ENCODE results near the gene EMSY. TPM values are rescaled to one million over a fixed set of nuclear protein-coding genes. Genes with fewer than 3 reads are reported as not detected.

EMSY gene
- polyA plus RNA-seq, 1 donor: 16.3 TPM

DNA sequence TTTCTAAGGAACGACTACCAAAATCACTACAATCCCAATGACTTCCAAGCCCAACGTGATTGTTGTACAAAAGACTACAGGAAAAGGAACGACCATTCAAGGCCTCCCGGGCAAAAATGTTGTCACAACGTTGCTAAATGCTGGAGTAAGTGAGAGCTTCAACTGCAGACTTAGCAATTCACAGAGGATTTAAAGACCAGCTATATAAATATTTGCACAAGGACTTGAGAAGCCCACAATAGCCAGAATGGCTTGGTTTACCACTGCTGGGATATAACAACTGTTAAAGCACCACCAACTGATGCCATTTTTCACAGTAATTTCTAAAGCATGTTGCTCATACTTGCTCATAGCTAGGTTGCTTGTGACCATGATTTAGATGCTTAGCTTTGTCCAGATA, 78.3 kb downstream of the EMSY start:
- H3K9me3 ChIP-seq (ENCODE audit: control insufficient read depth, low read depth, low read length): no peaks in the 10 kb centered on the region
- DNase-seq: no peak
- H3K4me3 ChIP-seq (ENCODE audit: low read length): no peak overlapping the region
- H3K36me3 ChIP-seq (ENCODE audit: control insufficient read depth, insufficient read depth, low read length): peaks cover 27% of the 10 kb centered on the region
- no CpG with 5 or more reads among the region's 5 CpGs for WGBS (ENCODE audit: insufficient coverage, low lambda C conversion rate)
- no peaks in the 10 kb centered on the region for H3K27me3 ChIP-seq (ENCODE audit: control insufficient read depth, insufficient read depth, low read length)
- H3K4me1 ChIP-seq (ENCODE audit: control insufficient read depth, insufficient read depth, low read length): no peaks in the 10 kb centered on the region
- no peak overlapping the region for H3K27ac ChIP-seq (ENCODE audit: low read length)

GRCh38 chr11:76523786-76524436, 79.1 kb downstream of the EMSY start:
- Histone ChIP-seq H3K27ac (ENCODE audit: low read length) (no peak overlapping the region), H3K4me3 (ENCODE audit: low read length) (no peak overlapping the region), H3K36me3 (ENCODE audit: control insufficient read depth, insufficient read depth, low read length) (peaks cover 29% of the 10 kb centered on the region), H3K9me3 (ENCODE audit: control insufficient read depth, low read depth, low read length) (no peaks in the 10 kb centered on the region), H3K27me3 (ENCODE audit: control insufficient read depth, insufficient read depth, low read length) (no peaks in the 10 kb centered on the region), H3K4me1 (ENCODE audit: control insufficient read depth, insufficient read depth, low read length) (no peaks in the 10 kb centered on the region)
- no CpG with 5 or more reads among the region's 2 CpGs for WGBS (ENCODE audit: insufficient coverage, low lambda C conversion rate)
- DNase-seq: no peak

GRCh38 chr11:76524461-76524860, 79.6 kb downstream of the EMSY start:
- no CpG with 5 or more reads among the region's 4 CpGs for WGBS (ENCODE audit: insufficient coverage, low lambda C conversion rate)
- H3K27ac ChIP-seq (ENCODE audit: low read length): no peak overlapping the region

GRCh38 chr11:76524919-76525318, 80.1 kb downstream of the EMSY start:
- H3K27me3 ChIP-seq (ENCODE audit: control insufficient read depth, insufficient read depth, low read length): no peaks in the 10 kb centered on the region
- peaks cover 30% of the 10 kb centered on the region for H3K36me3 ChIP-seq (ENCODE audit: control insufficient read depth, insufficient read depth, low read length)
- DNase-seq: no peak
- no peak overlapping the region for H3K4me3 ChIP-seq (ENCODE audit: low read length)
- H3K9me3 ChIP-seq (ENCODE audit: control insufficient read depth, low read depth, low read length): no peaks in the 10 kb centered on the region
- no peak overlapping the region for H3K27ac ChIP-seq (ENCODE audit: low read length)
- no peaks in the 10 kb centered on the region for H3K4me1 ChIP-seq (ENCODE audit: control insufficient read depth, insufficient read depth, low read length)
- WGBS (ENCODE audit: insufficient coverage, low lambda C conversion rate): no CpG with 5 or more reads among the region's 1 CpG

More at GRCh38 chr11:76524461-76524860, 79.6 kb downstream of the EMSY start:
- Histone ChIP-seq H3K36me3 (ENCODE audit: control insufficient read depth, insufficient read depth, low read length) (peaks cover 29% of the 10 kb centered on the region), H3K4me1 (ENCODE audit: control insufficient read depth, insufficient read depth, low read length) (no peaks in the 10 kb centered on the region), H3K9me3 (ENCODE audit: control insufficient read depth, low read depth, low read length) (no peaks in the 10 kb centered on the region), H3K4me3 (ENCODE audit: low read length) (no peak overlapping the region), H3K27me3 (ENCODE audit: control insufficient read depth, insufficient read depth, low read length) (no peaks in the 10 kb centered on the region)
- no peak for DNase-seq

GRCh38 chr11:76526878-76527277, 82.1 kb downstream of the EMSY start:
- Histone ChIP-seq H3K9me3 (ENCODE audit: control insufficient read depth, low read depth, low read length) (no peaks in the 10 kb centered on the region), H3K27me3 (ENCODE audit: control insufficient read depth, insufficient read depth, low read length) (no peaks in the 10 kb centered on the region), H3K4me3 (ENCODE audit: low read length) (no peak overlapping the region), H3K27ac (ENCODE audit: low read length) (no peak overlapping the region), H3K36me3 (ENCODE audit: control insufficient read depth, insufficient read depth, low read length) (peaks cover 33% of the 10 kb centered on the region), H3K4me1 (ENCODE audit: control insufficient read depth, insufficient read depth, low read length) (no peaks in the 10 kb centered on the region)
- WGBS (ENCODE audit: insufficient coverage, low lambda C conversion rate): no CpG with 5 or more reads among the region's 2 CpGs
- no peak for DNase-seq

- H3K36me3 ChIP-seq (ENCODE audit: control insufficient read depth, insufficient read depth, low read length): peaks cover 52% of the 10 kb centered on the region
- WGBS (ENCODE audit: insufficient coverage, low lambda C conversion rate): 100% methylated on average over 2 of the region's 2 CpGs
- no peak overlapping the region for H3K4me3 ChIP-seq (ENCODE audit: low read length)
- H3K27ac ChIP-seq (ENCODE audit: low read length): no peak overlapping the region
- H3K9me3 ChIP-seq (ENCODE audit: control insufficient read depth, low read depth, low read length): no peaks in the 10 kb centered on the region
- no peak for DNase-seq
- H3K4me1 ChIP-seq (ENCODE audit: control insufficient read depth, insufficient read depth, low read length): no peaks in the 10 kb centered on the region
- H3K27me3 ChIP-seq (ENCODE audit: control insufficient read depth, insufficient read depth, low read length): no peaks in the 10 kb centered on the region
These were observed 97.6 kb downstream of the EMSY start for GRCh38 chr11:76542436-76542835.

DNA sequence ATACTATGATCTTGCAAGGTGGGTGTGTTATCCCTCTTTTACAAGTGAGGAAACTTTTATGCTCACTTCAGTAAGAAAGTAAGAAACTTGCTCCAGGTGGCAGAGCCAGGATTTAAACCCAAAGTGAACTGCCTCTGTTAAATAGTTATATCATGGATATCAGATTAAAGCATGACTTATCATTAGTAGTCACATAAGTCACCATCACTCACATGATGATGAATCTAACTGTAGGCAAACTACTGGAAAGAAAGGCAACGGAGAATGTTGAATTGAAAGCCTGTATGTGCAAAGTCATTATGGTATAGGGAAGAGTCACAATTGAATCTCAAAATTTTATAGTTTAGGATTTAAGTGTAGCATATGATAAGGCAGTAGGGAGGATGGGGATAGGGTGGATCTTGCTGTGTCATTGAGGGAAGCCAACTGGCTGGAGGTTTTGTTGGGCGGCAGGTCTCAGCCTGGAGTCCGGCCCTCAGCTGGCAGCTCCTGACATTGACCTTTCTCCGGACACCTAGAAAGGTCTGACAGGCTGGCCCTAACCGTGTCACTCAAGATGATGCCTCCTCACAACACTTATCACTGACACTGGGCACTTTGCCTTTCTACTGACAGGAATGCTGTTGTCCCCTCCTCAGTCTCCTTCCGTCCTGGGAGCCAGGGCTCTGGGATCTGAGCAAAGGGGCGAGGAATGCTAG, 98.3 kb downstream of the EMSY start:
- Histone ChIP-seq H3K4me1 (ENCODE audit: control insufficient read depth, insufficient read depth, low read length) (no peaks in the 10 kb centered on the region), H3K27ac (ENCODE audit: low read length) (no peak overlapping the region), H3K4me3 (ENCODE audit: low read length) (no peak overlapping the region), H3K9me3 (ENCODE audit: control insufficient read depth, low read depth, low read length) (no peaks in the 10 kb centered on the region), H3K36me3 (ENCODE audit: control insufficient read depth, insufficient read depth, low read length) (peaks cover 46% of the 10 kb centered on the region), H3K27me3 (ENCODE audit: control insufficient read depth, insufficient read depth, low read length) (no peaks in the 10 kb centered on the region)
- no CpG with 5 or more reads among the region's 7 CpGs for WGBS (ENCODE audit: insufficient coverage, low lambda C conversion rate)
- no peak for DNase-seq

- Histone ChIP-seq H3K4me1 (ENCODE audit: control insufficient read depth, insufficient read depth, low read length) (peaks cover 3% of the 10 kb centered on the region), H3K27ac (ENCODE audit: low read length) (no peak overlapping the region), H3K4me3 (ENCODE audit: low read length) (no peak overlapping the region), H3K27me3 (ENCODE audit: control insufficient read depth, insufficient read depth, low read length) (no peaks in the 10 kb centered on the region), H3K9me3 (ENCODE audit: control insufficient read depth, low read depth, low read length) (no peaks in the 10 kb centered on the region), H3K36me3 (ENCODE audit: control insufficient read depth, insufficient read depth, low read length) (peaks cover 12% of the 10 kb centered on the region)
- WGBS (ENCODE audit: insufficient coverage, low lambda C conversion rate): 49% methylated on average over 5 of the region's 7 CpGs
- no peak for DNase-seq
These were observed 106.0 kb downstream of the EMSY start for GRCh38 chr11:76550781-76551180.

DNA sequence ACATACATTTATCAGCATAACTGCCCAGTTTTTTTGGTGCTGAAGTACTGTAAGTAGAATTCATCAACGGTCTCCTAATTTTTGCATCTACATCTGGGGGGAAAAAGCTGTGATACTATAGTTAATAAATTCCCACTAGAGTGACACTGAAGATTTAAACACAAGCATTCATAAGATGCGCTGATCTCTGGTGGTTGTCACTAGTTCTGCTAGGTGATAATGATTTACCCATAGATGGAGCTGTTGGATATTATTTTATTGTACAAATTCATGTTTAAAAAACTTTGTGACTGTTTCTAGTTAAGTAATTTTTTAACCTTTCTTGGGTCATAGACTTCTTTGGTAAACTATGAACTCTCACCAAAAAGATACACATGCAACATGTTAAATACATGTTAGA, 106.6 kb downstream of the EMSY start:
- WGBS (ENCODE audit: insufficient coverage, low lambda C conversion rate): no CpG with 5 or more reads among the region's 2 CpGs

DNA sequence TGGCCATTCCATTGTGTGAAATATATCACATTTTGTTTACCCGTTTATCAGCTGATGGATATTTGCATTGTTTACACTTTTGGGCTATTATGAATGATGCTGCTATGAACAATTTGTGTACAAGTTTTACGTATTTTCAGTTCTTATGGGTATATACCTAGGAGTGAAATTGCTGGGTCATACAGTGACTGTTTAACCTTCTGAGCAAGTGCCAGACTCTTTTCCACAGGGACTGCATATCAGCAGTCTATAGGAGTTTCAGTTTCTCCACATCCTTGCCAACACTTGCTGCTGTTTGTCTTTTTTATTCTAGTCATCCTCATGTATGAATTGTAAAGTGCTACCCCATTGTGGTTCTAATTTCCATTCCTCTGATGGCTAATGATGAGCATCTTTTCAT, 108.2 kb downstream of the EMSY start:
- no peak for DNase-seq
- Histone ChIP-seq H3K9me3 (ENCODE audit: control insufficient read depth, low read depth, low read length) (no peaks in the 10 kb centered on the region), H3K27ac (ENCODE audit: low read length) (no peak overlapping the region), H3K4me3 (ENCODE audit: low read length) (no peak overlapping the region), H3K36me3 (ENCODE audit: control insufficient read depth, insufficient read depth, low read length) (peaks cover 5% of the 10 kb centered on the region), H3K4me1 (ENCODE audit: control insufficient read depth, insufficient read depth, low read length) (peaks cover 3% of the 10 kb centered on the region), H3K27me3 (ENCODE audit: control insufficient read depth, insufficient read depth, low read length) (no peaks in the 10 kb centered on the region)
- 100% methylated on average over 1 of the region's 2 CpGs for WGBS (ENCODE audit: insufficient coverage, low lambda C conversion rate)

More for the DNA sequence above, 106.6 kb downstream of the EMSY start:
- Histone ChIP-seq H3K36me3 (ENCODE audit: control insufficient read depth, insufficient read depth, low read length) (peaks cover 6% of the 10 kb centered on the region), H3K27ac (ENCODE audit: low read length) (no peak overlapping the region), H3K4me1 (ENCODE audit: control insufficient read depth, insufficient read depth, low read length) (peaks cover 3% of the 10 kb centered on the region), H3K27me3 (ENCODE audit: control insufficient read depth, insufficient read depth, low read length) (no peaks in the 10 kb centered on the region), H3K9me3 (ENCODE audit: control insufficient read depth, low read depth, low read length) (no peaks in the 10 kb centered on the region), H3K4me3 (ENCODE audit: low read length) (no peak overlapping the region)
- no peak for DNase-seq

Data from large intestine (tissue), 3 donors.